Nephron (organoid): ENCODE measurements around the gene MGAT4A.

Experiments used
- H3K27ac Mint-ChIP-seq, 3 experiments: 2 replicates each; pipeline ENCODE4 v1.8.0; 2020; ENCODE audit warnings: mixed read lengths in 3 of 3, mild to moderate bottlenecking in 2 of 3, moderate library complexity in 1 of 3
- H3K27me3 Mint-ChIP-seq: 2 replicates; pipeline ENCODE4 v1.8.0; 2021; ENCODE audit warnings: low read depth, mild to moderate bottlenecking, moderate library complexity, mixed read lengths
- H3K36me3 Mint-ChIP-seq: 2 replicates; pipeline ENCODE4 v1.8.0; 2020; ENCODE audit warnings: low read depth, mixed read lengths
- H3K4me1 Mint-ChIP-seq: 2 replicates; pipeline ENCODE4 v1.8.0; 2020; ENCODE audit warnings: mixed read lengths
- H3K4me3 Mint-ChIP-seq, 3 experiments: 2 replicates each; pipeline ENCODE4 v1.8.0; 2020; ENCODE audit warnings: mild to moderate bottlenecking in 3 of 3, mixed read lengths in 3 of 3, moderate library complexity in 2 of 3
- H3K9me3 Mint-ChIP-seq: 2 replicates; pipeline ENCODE4 v1.8.0; 2020; ENCODE audit warnings: mixed read lengths
- CTCF ChIP-seq, 3 experiments: fragments of 200-600 bp; sonication (generic); IDR thresholded peaks; one replicate each; pipeline ENCODE4 v1.5.0; 2021; ENCODE audit warnings: antibody characterized with exemption in 3 of 3; ENCODE audit not compliant: unreplicated experiment in 3 of 3

Gene MGAT4A

GRCh38 chr2:98569915-98570314 is 161.0 kb downstream of the MGAT4A start:
- Mint-ChIP-seq H3K9me3 (no peaks in the 10 kb centered on the region), H3K27ac (no peak overlapping the region), H3K4me1 (no peaks in the 10 kb centered on the region), H3K4me3 (no peak overlapping the region), H3K36me3 (peaks cover 50% of the 10 kb centered on the region), H3K27me3 (no peaks in the 10 kb centered on the region)
- no peak for TF ChIP-seq CTCF (IDR thresholded peaks at IDR 0.05; ENCODE audit: unreplicated experiment in 3 of 3)

- no peak overlapping the region for H3K27ac Mint-ChIP-seq
Observed at GRCh38 chr2:98569197-98569793, 161.6 kb downstream of the MGAT4A start.

More at GRCh38 chr2:98569197-98569793, 161.6 kb downstream of the MGAT4A start:
- no peaks in the 10 kb centered on the region for H3K27me3 Mint-ChIP-seq
- H3K4me3 Mint-ChIP-seq, result no peak overlapping the region
- H3K9me3 Mint-ChIP-seq, result no peaks in the 10 kb centered on the region
- H3K4me1 Mint-ChIP-seq, result no peaks in the 10 kb centered on the region
- peaks cover 50% of the 10 kb centered on the region for H3K36me3 Mint-ChIP-seq
- TF ChIP-seq CTCF (IDR thresholded peaks at IDR 0.05; ENCODE audit: unreplicated experiment in 3 of 3), result peak; percentile 49 to 64 (median 60)
